ENCODE measurements around the gene TTF1. TPM values are rescaled to one million over a fixed set of nuclear protein-coding genes. Genes with fewer than 3 reads are reported as not detected.

The TTF1 gene
- total RNA-seq, 4 donors from 2014 or later = 10.4 to 19.2 (median 13.3) TPM

DNA sequence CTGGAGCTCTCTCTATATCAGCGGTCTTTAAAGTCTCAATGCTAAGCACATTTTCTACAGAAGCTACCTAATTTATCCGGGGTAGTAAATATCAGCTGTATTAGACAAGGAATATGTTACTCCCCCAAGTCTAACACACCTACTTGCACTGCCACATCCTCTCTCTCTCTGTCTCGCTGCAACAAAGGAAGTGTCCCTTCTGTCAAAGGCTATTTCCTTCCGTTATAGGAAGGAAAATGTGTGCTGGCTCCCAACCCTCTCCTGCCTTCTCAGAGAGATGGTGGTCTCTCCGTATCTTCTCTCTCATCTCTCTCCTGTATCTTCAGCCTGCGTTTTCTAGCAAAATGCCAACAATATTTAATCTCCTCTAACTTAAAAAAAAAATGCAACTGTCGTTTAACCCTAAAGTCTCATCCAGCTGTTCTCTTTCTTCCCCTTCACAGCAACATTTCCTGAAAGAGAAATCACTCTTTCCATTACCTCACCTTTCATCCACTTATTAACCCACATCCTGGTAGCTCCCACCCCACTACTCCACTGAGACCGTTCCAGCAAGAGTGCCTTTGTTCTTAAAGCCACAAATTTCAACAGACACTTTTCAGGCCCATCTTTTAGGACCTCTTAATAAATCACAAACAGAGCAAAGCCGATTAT lies 2.3 kb downstream of the TTF1 start:
- TF ChIP-seq, protein P1, sequence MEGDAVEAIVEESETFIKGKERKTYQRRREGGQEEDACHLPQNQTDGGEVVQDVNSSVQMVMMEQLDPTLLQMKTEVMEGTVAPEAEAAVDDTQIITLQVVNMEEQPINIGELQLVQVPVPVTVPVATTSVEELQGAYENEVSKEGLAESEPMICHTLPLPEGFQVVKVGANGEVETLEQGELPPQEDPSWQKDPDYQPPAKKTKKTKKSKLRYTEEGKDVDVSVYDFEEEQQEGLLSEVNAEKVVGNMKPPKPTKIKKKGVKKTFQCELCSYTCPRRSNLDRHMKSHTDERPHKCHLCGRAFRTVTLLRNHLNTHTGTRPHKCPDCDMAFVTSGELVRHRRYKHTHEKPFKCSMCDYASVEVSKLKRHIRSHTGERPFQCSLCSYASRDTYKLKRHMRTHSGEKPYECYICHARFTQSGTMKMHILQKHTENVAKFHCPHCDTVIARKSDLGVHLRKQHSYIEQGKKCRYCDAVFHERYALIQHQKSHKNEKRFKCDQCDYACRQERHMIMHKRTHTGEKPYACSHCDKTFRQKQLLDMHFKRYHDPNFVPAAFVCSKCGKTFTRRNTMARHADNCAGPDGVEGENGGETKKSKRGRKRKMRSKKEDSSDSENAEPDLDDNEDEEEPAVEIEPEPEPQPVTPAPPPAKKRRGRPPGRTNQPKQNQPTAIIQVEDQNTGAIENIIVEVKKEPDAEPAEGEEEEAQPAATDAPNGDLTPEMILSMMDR (IDR thresholded peaks at IDR 0.05; ENCODE audit: low read depth) = no peak

DNA sequence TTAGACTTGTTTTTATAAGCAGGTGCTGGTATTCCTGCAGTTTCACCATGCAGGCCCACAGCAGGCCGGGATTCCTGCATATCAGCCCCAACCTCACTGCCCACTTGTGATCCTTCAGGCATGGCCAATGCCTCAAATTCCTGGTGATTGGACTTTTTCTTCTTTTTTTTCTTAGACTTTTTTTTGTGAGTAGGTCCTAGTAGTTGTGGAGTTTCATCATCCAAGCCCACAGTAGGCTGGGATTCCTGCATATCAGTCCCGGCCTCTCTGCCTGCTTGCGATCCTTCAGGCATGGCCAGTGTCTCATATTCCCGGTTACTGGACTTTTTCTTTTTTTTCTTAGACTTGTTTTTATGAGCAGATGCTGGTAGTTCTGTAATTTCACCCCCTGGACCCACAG lies 4.8 kb downstream of the TTF1 start:
- TF ChIP-seq, protein P1 (IDR thresholded peaks at IDR 0.05; ENCODE audit: low read depth) = no peak

DNA sequence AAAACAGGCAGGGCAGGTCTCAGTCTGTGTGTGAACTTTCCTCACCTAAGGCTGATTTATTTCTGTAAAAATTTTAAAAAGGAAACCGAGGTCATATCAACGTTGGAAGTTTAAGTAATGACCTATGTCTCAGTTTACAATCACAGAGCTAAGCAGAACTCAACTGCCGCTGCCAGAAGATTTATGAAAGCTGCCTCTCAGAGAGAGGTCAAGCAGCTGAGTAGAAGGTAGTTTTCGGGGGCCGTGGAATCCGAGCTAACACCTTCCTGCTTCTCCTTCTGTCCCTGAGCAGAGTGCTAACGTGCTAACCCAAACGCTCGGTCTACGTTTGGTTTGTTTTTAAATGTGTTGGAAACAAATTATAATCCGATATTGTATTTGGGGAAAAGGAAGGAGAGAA lies 11.1 kb downstream of the TTF1 start:
- TF ChIP-seq, protein P1 (IDR thresholded peaks at IDR 0.05; ENCODE audit: low read depth) = no peak

DNA sequence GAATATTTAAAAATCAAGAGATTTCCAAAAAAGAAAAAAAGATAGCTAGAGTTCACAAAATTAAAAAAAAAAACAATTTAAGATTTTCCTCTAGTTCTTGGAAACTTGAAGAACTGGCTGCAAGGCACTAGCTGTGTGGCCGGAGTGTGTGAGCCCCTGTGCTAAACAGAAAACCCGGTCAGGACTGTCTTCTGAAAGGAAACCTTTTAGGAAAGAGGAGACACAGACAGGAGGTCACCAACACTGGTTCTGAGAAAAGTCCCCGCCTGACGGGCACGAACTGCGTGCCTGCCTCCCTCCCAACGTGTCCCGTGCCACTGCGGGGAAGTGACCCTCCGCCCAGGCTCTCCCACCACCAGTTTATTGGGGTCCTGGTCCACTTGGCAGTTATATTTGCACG lies 15.2 kb downstream of the TTF1 start:
- TF ChIP-seq, protein P1 (IDR thresholded peaks at IDR 0.05; ENCODE audit: low read depth) = no peak

DNA sequence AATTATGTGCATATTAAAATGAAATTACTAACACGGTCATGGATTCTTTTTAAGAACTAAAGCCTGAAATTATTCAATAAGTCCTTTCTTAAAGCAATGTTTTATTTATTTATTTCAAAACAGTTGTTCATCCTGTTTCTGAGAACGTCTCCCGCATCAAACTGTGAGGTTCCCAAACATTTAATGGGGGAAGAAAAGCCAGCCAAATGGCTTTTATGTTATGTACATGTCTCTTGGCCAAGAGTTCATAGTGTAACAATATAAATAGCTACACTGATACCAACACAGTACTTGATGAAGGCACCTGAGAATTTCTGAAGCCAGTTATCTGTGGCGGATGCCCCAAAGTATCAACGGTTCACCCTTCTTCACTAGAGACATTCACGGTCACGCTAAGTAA lies 15.7 kb downstream of the TTF1 start:
- TF ChIP-seq, protein P1 (IDR thresholded peaks at IDR 0.05; ENCODE audit: low read depth) = no peak

DNA sequence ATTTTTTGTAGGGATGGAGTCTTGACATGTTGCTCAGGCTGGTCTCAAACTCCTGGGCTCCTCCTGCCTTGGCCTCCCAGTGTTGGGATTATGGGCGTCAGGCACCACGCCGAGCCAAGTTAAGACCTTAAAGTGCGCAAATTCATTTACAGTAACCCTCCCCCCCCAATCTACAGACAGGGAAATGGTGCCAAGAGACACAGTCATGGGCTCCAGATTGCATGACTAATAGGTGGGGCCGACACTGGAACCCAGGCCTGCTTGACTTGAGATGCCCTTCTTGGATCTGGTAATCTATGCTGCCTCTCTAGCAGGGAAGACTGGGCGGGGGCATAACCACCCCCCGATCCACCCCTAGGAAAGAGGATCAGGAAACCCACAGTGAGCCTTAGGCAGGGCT lies 19.5 kb downstream of the TTF1 start:
- TF ChIP-seq, protein P1 (IDR thresholded peaks at IDR 0.05; ENCODE audit: low read depth) = no peak

DNA sequence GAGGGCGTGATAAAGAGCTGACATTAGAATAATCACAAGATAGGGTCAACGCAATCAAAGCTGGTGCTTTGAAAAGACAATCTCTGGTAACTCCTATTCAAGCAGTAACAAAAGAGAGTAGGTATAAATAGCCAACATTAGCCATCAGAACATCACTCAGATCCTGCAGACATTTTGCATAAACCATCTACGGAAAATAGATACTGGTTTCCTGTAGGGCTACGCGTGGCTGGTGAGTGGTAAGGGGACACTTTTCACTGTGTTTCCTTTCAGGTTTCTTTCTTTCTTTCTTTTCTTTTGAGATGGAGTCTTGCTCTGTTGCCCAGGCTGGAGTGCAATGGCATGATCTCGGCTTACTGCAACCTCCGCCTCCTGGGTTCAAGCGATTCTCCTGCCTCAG lies 22.3 kb downstream of the TTF1 start:
- TF ChIP-seq, protein P1 (IDR thresholded peaks at IDR 0.05; ENCODE audit: low read depth) = no peak
